Right lobe of liver (tissue), 6 donors: ENCODE results near the gene C3orf52. TPM values are rescaled to one million over a fixed set of nuclear protein-coding genes. Genes with fewer than 3 reads are reported as not detected.
A peak's percentile ranks its signal among the peaks of the same experiment; 100 is the strongest.
"Not testable (repeated sequence)": the region's sequence is repeated elsewhere in the genome, so short reads cannot be mapped to it uniquely, and the experiment has no call there.

Experiments used
- ATAC-seq, 4 donors: fragments of 200-7000 bp; cut with Tn5 transposase; one replicate each; pipeline ENCODE4 v1.9.1; 2020; ENCODE audit warnings: mild to moderate bottlenecking in 4 of 4, moderate library complexity in 4 of 4
- DNase-seq, 3 donors: peaks; one replicate each; pipeline ENCODE4 v3.0.0-alpha.2; 2020
- H3K27ac ChIP-seq, 3 donors: fragments of 200-600 bp; one replicate each; pipeline ENCODE4 v1.8.0; 2022
- H3K27me3 ChIP-seq, 2 donors: fragments of 200-600 bp; one replicate each; pipeline ENCODE4 v1.8.0; 2022
- H3K36me3 ChIP-seq, 4 donors: fragments of 200-600 bp; sonication (generic) in 1 of 4; one replicate each; pipeline versions ENCODE4 v1.5.1 to v1.8.0; 2017 to 2022; ENCODE audit warnings: control low read depth in 1 of 4
- H3K4me1 ChIP-seq, 4 donors: fragments of 200-600 bp; sonication (generic) in 1 of 4; one replicate each; pipeline versions ENCODE4 v1.5.1 to v1.8.0; 2017 to 2022; ENCODE audit warnings: control low read depth in 1 of 4
- H3K4me3 ChIP-seq, 3 donors: fragments of 200-600 bp; one replicate each; pipeline ENCODE4 v1.8.0; 2022
- H3K9me3 ChIP-seq, 4 donors: fragments of 200-600 bp; sonication (generic) in 1 of 4; one replicate each; pipeline versions ENCODE4 v1.5.1 to v1.8.0; 2017 to 2022; ENCODE audit warnings: control low read depth in 1 of 4
- POLR2A ChIP-seq: fragments of 450-650 bp; IDR thresholded peaks from one replicate; pipeline ENCODE4 v1.6.1; 2017; ENCODE audit warnings: antibody characterized with exemption, mild to moderate bottlenecking
- WGBS: methylation state at CpG from one replicate; pipeline ENCODE4 v1.1.6; 2018; ENCODE audit warnings: low coverage, low lambda C conversion rate; ENCODE audit not compliant: insufficient coverage; ENCODE audit errors: missing lambda C conversion rate; 5-methylcytosine and 5-hydroxymethylcytosine counted together
- intact Hi-C, 2 donors: fragments of 100-400 bp; cut with DNase I; formaldehyde crosslinking; loops; one replicate each; pipeline versions ENCODE4 v1.11.2 to v1.14.1; 2022
- long read RNA-seq: library from polyadenylated mRNA; unstranded; transcript quantifications from one replicate; pipeline ENCODE4 v2.0.0, GENCODE V29; 2019
- total RNA-seq, 6 experiments: library from RNA; depleted of rRNA in 2 of 6; stranded (reverse); fragments of >200 nt in 2 of 6; fragmentation: NEBNext Ultra II Directional in 3 of 6; extraction: Animal tissue kit (Norgen Biotek cat#: 25700) in 3 of 6; gene quantifications; one replicate each; pipeline versions ENCODE4 v1.1.0 to v1.2.4, GENCODE V29; 2016 to 2023
- TF ChIP-seq, protein P1 (sequence below), 4 donors: fragments of 200-600 bp in 3 of 4; fragments of 450-650 bp in 1 of 4; IDR thresholded peaks; one replicate each; pipeline versions ENCODE4 v1.5.1 to v1.8.0; 2016 to 2022; ENCODE audit warnings: antibody characterized with exemption in 4 of 4, mild to moderate bottlenecking in 2 of 4
- donor health status: DM: no; HTN: yes; CAD: no.
- donor health status: DM: no; HTN: no; CAD: no.
- donor health status: DM: no; HTN: no; CAD: no.
- donor health status: DM: no; HTN: yes; CAD: no.
- donor health status: DM: no; HTN: yes; CAD: no.

The C3orf52 gene, protein sequence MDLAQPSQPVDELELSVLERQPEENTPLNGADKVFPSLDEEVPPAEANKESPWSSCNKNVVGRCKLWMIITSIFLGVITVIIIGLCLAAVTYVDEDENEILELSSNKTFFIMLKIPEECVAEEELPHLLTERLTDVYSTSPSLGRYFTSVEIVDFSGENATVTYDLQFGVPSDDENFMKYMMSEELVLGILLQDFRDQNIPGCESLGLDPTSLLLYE
- total RNA-seq, result under 1 TPM; 0.12 to 0.69 (median 0.34) TPM
- long read RNA-seq, result 0 reads

DNA sequence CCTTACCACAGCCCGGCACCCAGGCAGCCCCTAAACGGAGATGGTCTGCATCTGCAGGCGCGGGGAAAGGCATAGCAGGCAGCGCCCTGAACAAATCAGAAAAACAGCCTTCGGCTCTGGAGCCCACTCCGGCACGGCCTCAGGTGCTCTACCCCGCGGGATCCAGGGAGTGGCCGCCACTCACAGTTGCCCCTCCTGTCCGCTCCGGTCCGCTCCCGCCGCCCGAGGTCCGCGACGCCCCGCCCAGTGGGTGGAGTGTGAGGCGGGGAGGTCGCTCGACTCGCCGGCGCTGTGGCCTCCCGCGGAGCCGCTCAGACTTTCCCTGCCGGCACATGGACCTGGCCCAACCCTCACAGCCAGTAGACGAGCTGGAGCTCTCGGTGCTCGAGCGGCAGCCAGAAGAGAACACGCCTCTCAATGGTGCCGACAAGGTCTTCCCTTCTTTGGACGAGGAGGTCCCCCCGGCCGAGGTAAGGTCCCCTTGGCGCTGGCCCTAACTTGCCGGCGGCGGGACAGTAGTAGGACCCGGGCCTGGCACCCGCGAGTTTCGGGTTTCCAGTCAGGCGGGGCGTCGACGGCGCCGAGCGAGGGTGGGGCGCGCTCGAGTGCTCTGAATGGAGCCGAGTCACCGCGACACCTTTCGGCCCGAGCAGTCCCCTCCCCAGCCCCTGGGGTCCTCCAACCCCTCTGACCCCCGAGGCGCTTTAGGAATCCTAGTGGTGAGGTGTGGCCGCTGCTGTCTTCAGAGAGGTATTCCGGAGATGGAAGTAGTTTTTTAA is at the start of gene C3orf52:
TSS of gene C3orf52 (plus strand) at position 314 of the 779 bp plus-strand sequence. CDS start at position 333, 19 bp downstream.
- peak; percentile 80 to 87 (median 86) for DNase-seq
- no peak within 1 kb of the TSS for H3K27ac ChIP-seq
- intact Hi-C loops, result no loop called here
- TF ChIP-seq, protein P1, sequence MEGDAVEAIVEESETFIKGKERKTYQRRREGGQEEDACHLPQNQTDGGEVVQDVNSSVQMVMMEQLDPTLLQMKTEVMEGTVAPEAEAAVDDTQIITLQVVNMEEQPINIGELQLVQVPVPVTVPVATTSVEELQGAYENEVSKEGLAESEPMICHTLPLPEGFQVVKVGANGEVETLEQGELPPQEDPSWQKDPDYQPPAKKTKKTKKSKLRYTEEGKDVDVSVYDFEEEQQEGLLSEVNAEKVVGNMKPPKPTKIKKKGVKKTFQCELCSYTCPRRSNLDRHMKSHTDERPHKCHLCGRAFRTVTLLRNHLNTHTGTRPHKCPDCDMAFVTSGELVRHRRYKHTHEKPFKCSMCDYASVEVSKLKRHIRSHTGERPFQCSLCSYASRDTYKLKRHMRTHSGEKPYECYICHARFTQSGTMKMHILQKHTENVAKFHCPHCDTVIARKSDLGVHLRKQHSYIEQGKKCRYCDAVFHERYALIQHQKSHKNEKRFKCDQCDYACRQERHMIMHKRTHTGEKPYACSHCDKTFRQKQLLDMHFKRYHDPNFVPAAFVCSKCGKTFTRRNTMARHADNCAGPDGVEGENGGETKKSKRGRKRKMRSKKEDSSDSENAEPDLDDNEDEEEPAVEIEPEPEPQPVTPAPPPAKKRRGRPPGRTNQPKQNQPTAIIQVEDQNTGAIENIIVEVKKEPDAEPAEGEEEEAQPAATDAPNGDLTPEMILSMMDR (IDR thresholded peaks at IDR 0.05), result no peak
- no peak for TF ChIP-seq POLR2A
- H3K27me3 ChIP-seq, result no peaks in the 10 kb centered on the region
- ATAC-seq, result peak; percentile 99 to 100 (median 99)
- 4% methylated on average over 10 of the region's 67 CpGs for WGBS
- H3K36me3 ChIP-seq, result no peaks in the 10 kb centered on the region
- peak within 1 kb of the TSS; percentile 49 to 50 (median 50) for H3K4me3 ChIP-seq
- no peaks in the 10 kb centered on the region for H3K9me3 ChIP-seq
- peaks cover 0 to 5% (median 0%) of the 10 kb centered on the region in 4 donors for H3K4me1 ChIP-seq

DNA sequence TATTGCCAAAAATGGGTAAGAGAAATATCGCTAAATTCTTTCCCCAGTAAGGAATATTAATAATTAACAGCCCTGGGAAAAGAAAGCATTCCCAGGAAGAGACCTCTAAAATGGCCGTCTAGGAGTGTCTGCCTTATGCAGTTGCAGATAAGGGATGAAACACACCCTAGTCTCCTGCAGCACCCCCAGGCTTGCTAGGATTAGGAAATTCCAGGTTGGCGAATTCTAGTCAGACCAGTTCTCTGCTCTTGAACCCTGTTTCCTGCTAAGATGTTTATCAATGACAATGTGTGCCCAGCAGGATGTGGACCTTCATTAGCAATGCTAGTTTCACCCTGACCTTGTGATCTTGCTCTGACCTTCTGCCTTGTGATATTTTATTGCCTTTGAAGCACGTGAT is 49.0 kb upstream of the C3orf52 start:
- H3K27me3 ChIP-seq, H3K4me3 ChIP-seq, intact Hi-C loops, H3K9me3 ChIP-seq, H3K4me1 ChIP-seq, H3K27ac ChIP-seq, H3K36me3 ChIP-seq, ATAC-seq, DNase-seq: not testable (repeated sequence)
- WGBS, result 46% methylated on average over 3 of the region's 4 CpGs

DNA sequence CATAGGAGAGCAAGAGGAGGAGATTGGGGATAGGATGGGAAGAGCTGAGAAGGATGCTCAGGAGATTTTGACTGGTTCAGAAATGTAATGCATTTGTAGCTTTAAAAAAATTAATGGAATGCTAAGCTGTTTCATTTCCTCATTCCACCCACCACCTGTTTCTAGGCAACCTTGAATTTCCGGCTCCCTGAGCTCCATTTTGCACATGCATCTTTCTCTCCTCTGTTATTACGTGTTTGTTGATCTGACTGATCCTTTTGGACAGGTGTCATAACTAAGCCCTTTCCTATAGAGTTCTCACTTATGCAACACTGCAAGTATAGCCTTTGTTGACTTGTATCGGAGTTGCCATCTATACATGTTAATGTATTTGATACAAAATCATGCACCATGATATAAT is 47.3 kb upstream of the C3orf52 start:
- WGBS, result 61% methylated on average over 3 of the region's 3 CpGs
- H3K9me3 ChIP-seq, result no peaks in the 10 kb centered on the region
- H3K4me3 ChIP-seq, result no peak overlapping the region
- no peak for TF ChIP-seq POLR2A
- TF ChIP-seq, protein P1 (IDR thresholded peaks at IDR 0.05), result no peak
- no peaks in the 10 kb centered on the region for H3K27me3 ChIP-seq
- DNase-seq (no peak), ATAC-seq (no peak)
- intact Hi-C loops, result no loop called here
- no peaks in the 10 kb centered on the region for H3K36me3 ChIP-seq
- peaks cover 0 to 4% (median 0%) of the 10 kb centered on the region in 4 donors for H3K4me1 ChIP-seq
- H3K27ac ChIP-seq, result no peak overlapping the region

DNA sequence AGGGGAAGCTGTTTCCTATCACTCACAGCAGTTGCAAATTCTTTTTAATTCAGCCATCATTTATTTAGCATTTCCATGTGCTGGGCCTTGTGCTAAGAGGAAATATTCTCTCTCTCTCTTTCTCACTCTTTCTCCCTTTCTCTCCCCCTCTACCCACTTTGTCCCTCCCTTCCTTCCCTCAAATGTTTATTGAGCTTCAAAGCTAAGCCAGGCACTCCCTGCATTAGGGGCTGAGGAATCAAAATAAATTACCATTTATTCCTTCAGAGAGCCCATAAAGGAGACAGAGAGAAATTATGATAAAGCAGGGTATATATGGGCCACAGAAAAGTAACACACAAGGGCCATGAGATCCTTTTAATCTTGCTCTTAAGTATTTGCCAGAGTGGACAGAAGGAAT is 44.9 kb upstream of the C3orf52 start:
- no peak for TF ChIP-seq POLR2A
- TF ChIP-seq, protein P1 (IDR thresholded peaks at IDR 0.05), result no peak

DNA sequence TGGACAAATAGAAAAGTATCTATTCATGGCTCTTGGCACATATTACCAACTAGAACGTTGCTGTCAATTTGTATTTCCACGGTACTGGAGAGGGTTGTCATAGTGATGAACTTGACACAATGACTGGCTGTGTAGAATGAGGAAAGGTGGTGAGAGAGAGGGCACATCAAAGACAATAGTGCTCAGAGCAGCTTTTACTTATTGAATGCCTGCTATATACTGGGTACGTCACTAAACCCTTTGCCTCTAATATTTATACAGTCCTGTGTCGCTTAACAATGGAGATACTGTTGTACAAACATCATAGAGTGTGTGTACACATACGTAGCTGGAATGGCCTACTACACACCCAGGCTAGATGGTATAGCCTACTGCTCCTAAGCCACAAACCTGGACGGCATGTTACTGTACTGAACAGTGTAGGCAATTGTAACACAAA is 43.3 kb upstream of the C3orf52 start:
- H3K36me3 ChIP-seq, result no peaks in the 10 kb centered on the region
- peaks cover 0 to 7% (median 0%) of the 10 kb centered on the region in 4 donors for H3K4me1 ChIP-seq
- H3K27me3 ChIP-seq, result no peaks in the 10 kb centered on the region
- H3K27ac ChIP-seq, result no peak overlapping the region
- ATAC-seq (no peak), DNase-seq (no peak)
- H3K4me3 ChIP-seq, result no peak overlapping the region
- H3K9me3 ChIP-seq, result no peaks in the 10 kb centered on the region
- 49% methylated on average over 4 of the region's 6 CpGs for WGBS
- TF ChIP-seq, protein P1 (IDR thresholded peaks at IDR 0.05), result no peak
- TF ChIP-seq POLR2A, result no peak
- intact Hi-C loops, result no loop called here

More for the DNA sequence above, 44.9 kb upstream of the C3orf52 start:
- intact Hi-C loops, result no loop called here
- no peak for DNase-seq
- Histone ChIP-seq H3K36me3 (no peaks in the 10 kb centered on the region), H3K4me1 (peaks cover 0 to 7% (median 0%) of the 10 kb centered on the region in 4 donors), H3K4me3 (no peak overlapping the region), H3K27me3 (no peaks in the 10 kb centered on the region), H3K27ac (no peak overlapping the region), H3K9me3 (no peaks in the 10 kb centered on the region)
- no peak for ATAC-seq
